GM06990 (cell line): ENCODE measurements around the gene MYL7.

Experiments
- DNase-seq: peaks from one replicate; pipeline ENCODE4 v3.0.0-alpha.2; 2011; ENCODE audit not compliant: insufficient read length; ENCODE audit errors: extremely low read depth
- H3K27me3 ChIP-seq: replicated peaks from 2 replicates; pipeline ENCODE4 v1.6.0; 2011; ENCODE audit warnings: low read length; ENCODE audit not compliant: control insufficient read depth, insufficient read depth
- H3K36me3 ChIP-seq: 2 replicates; pipeline ENCODE4 v1.5.1; 2011; ENCODE audit warnings: low read length; ENCODE audit not compliant: control insufficient read depth, insufficient read depth
- H3K4me3 ChIP-seq: replicated peaks from 2 replicates; pipeline ENCODE4 v1.5.1; 2011; ENCODE audit warnings: low read depth, mild to moderate bottlenecking, control low read depth, low read length
- CTCF ChIP-seq: IDR thresholded peaks from 2 replicates; pipeline ENCODE4 v1.5.1; 2011; ENCODE audit warnings: low read length, control low read depth, mild to moderate bottlenecking, inconsistent platforms; ENCODE audit not compliant: insufficient read depth, poor library complexity, severe bottlenecking

The MYL7 gene

GRCh38 chr7:44094365-44094764, 46.8 kb downstream of the MYL7 start:
- Histone ChIP-seq H3K36me3 (no peaks in the 10 kb centered on the region), H3K4me3 (no peak overlapping the region), H3K27me3 (no peaks in the 10 kb centered on the region)
- TF ChIP-seq CTCF = no peak
- no peak for DNase-seq

GRCh38 chr7:44093102-44093641, 48.0 kb downstream of the MYL7 start:
- H3K36me3 ChIP-seq = no peaks in the 10 kb centered on the region
- H3K27me3 ChIP-seq = no peaks in the 10 kb centered on the region
- no peak overlapping the region for H3K4me3 ChIP-seq
- no peak for TF ChIP-seq CTCF
- no peak for DNase-seq
